AG04450 (cell line): ENCODE measurements around the gene GABRA6. TPM values are rescaled to one million over a fixed set of nuclear protein-coding genes. Genes with fewer than 3 reads are reported as not detected.

Experiments used
- CTCF ChIA-PET: fragments of 300-600, 350-600 bp; formaldehyde crosslinking; extraction: SDS; loops from one replicate; lab custom pipeline; 2022; ENCODE audit warnings: antibody characterized with exemption, inconsistent platforms; lab: Charles Lee
- POLR2A ChIA-PET: fragments of 350-600 bp; formaldehyde crosslinking; extraction: SDS; loops from one replicate; lab custom pipeline; 2021; ENCODE audit warnings: antibody characterized with exemption, inconsistent platforms; lab: Yijun Ruan, JAX
- DNase-seq: peaks from one replicate; pipeline ENCODE4 v3.0.0-alpha.2; 2011; ENCODE audit warnings: low read depth, low spot score
- H3K27ac ChIP-seq: one replicate; pipeline ENCODE4 v1.5.1; 2012; ENCODE audit warnings: low read depth, low read length, control low read depth
- H3K27me3 ChIP-seq: one replicate; pipeline ENCODE4 v1.6.0; 2012; ENCODE audit warnings: low read length; ENCODE audit not compliant: control insufficient read depth, insufficient read depth
- H3K4me3 ChIP-seq: 2 replicates; pipeline ENCODE4 v1.5.1; 2011; ENCODE audit warnings: mild to moderate bottlenecking, low read depth, low read length, control low read depth
- H3K9me3 ChIP-seq: 2 replicates; pipeline ENCODE4 v1.5.1; 2012; ENCODE audit warnings: low read length; ENCODE audit not compliant: control insufficient read depth, insufficient read depth
- CTCF ChIP-seq: IDR thresholded peaks from 2 replicates; pipeline ENCODE4 v1.5.1; 2011; ENCODE audit warnings: low read depth, low read length, control low read depth, inconsistent platforms
- polyA plus RNA-seq: library from polyadenylated mRNA; depleted of rRNA; stranded (reverse); fragments of >200 nt; gene quantifications from 2 replicates; pipeline ENCODE4 v1.2.3, GENCODE V29; 2011; rRNA removed

Gene GABRA6
- polyA plus RNA-seq, 1 experiment = not detected

- Histone ChIP-seq H3K9me3 (peaks cover 3% of the 10 kb centered on the region; the same call in 1 of the 2 replicates), H3K4me3 (no peak overlapping the region), H3K27me3 (no peaks in the 10 kb centered on the region), H3K27ac (no peak overlapping the region)
- ChIA-PET CTCF (no interaction called here), POLR2A (no interaction called here)
- no peak for TF ChIP-seq CTCF
- DNase-seq = no peak
Measured at GRCh38 chr5:161734741-161735140, 49.2 kb downstream of the GABRA6 start.

GRCh38 chr5:161740433-161740832 lies 54.9 kb downstream of the GABRA6 start:
- TF ChIP-seq CTCF = no peak
- no peak overlapping the region for H3K27ac ChIP-seq
- no peak for DNase-seq
- ChIA-PET CTCF (no interaction called here), POLR2A (no interaction called here)
- peaks cover 16% of the 10 kb centered on the region; the same call in 1 of the 2 replicates for H3K9me3 ChIP-seq
- H3K4me3 ChIP-seq = no peak overlapping the region
- no peaks in the 10 kb centered on the region for H3K27me3 ChIP-seq

GRCh38 chr5:161744276-161744675 lies 58.8 kb downstream of the GABRA6 start:
- Histone ChIP-seq H3K27ac (no peak overlapping the region), H3K4me3 (no peak overlapping the region), H3K27me3 (no peaks in the 10 kb centered on the region), H3K9me3 (peaks cover 19% of the 10 kb centered on the region; the same call in 1 of the 2 replicates)
- ChIA-PET CTCF (no interaction called here), POLR2A (no interaction called here)
- TF ChIP-seq CTCF = no peak
- no peak for DNase-seq

- H3K4me3 ChIP-seq = no peak overlapping the region
- no peaks in the 10 kb centered on the region for H3K27me3 ChIP-seq
- H3K9me3 ChIP-seq = peaks cover 19% of the 10 kb centered on the region; the same call in 1 of the 2 replicates
- no peak overlapping the region for H3K27ac ChIP-seq
- CTCF ChIA-PET = no interaction called here
- TF ChIP-seq CTCF = no peak
- DNase-seq = no peak
- POLR2A ChIA-PET = no interaction called here
Measured at GRCh38 chr5:161745392-161745791, 59.9 kb downstream of the GABRA6 start.

GRCh38 chr5:161751265-161751664 lies 65.7 kb downstream of the GABRA6 start:
- ChIA-PET CTCF (no interaction called here), POLR2A (no interaction called here)
- peaks cover 11% of the 10 kb centered on the region; the same call in 1 of the 2 replicates for H3K9me3 ChIP-seq
- H3K27me3 ChIP-seq = no peaks in the 10 kb centered on the region
- DNase-seq = no peak
- H3K27ac ChIP-seq = no peak overlapping the region
- H3K4me3 ChIP-seq = no peak overlapping the region
- TF ChIP-seq CTCF = no peak

Other genes with a start within 250 kb of the GABRA6 start
- not detected in 2 replicates for gene GABRB2, start 139.0 kb upstream of the GABRA6 start, polyA plus RNA-seq
- not detected in 2 replicates for gene GABRA1, start 162.4 kb downstream of the GABRA6 start, polyA plus RNA-seq